ENCODE data around the gene PLK5. TPM values are rescaled to one million over a fixed set of nuclear protein-coding genes. Genes with fewer than 3 reads are reported as not detected.

The PLK5 gene
- total RNA-seq, 1 donor = not detected

- no peaks in the 10 kb centered on the region for H3K9me3 ChIP-seq (ENCODE audit: low read depth, low read length)
These were observed 56.5 kb downstream of the PLK5 start for GRCh38 chr19:1580382-1580781.

DNA sequence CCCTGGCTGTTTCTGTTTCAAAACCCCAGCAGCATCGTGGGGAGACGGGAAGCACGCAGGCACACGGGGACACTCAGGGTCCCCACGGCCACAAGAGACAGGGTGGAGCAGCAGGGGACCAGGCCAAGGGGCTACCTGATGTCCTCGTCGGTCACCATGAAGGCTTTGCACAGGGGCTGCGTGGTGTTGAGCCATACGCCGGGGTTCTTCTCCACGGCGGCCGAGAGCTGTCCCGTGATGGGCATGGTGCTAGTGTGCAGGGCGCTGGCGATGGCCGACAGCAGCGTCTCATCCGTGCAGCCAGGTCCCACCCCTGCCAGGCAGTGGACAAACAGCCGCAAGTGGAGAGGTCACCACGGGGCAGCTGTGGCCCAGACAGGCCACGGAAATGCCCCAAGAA, 57.1 kb downstream of the PLK5 start:
- Histone ChIP-seq H3K4me3 (ENCODE audit: low read length) (no peak overlapping the region), H3K4me1 (ENCODE audit: insufficient read depth, low read length) (no peaks in the 10 kb centered on the region), H3K27me3 (ENCODE audit: insufficient read depth, low read length) (no peaks in the 10 kb centered on the region), H3K9me3 (ENCODE audit: low read depth, low read length) (no peaks in the 10 kb centered on the region)

More at GRCh38 chr19:1580382-1580781, 56.5 kb downstream of the PLK5 start:
- Histone ChIP-seq H3K4me3 (ENCODE audit: low read length) (no peak overlapping the region), H3K27me3 (ENCODE audit: insufficient read depth, low read length) (no peaks in the 10 kb centered on the region), H3K4me1 (ENCODE audit: insufficient read depth, low read length) (no peaks in the 10 kb centered on the region)

GRCh38 chr19:1582201-1582600, 58.3 kb downstream of the PLK5 start:
- Histone ChIP-seq H3K9me3 (ENCODE audit: low read depth, low read length) (no peaks in the 10 kb centered on the region), H3K27me3 (ENCODE audit: insufficient read depth, low read length) (no peaks in the 10 kb centered on the region), H3K4me3 (ENCODE audit: low read length) (no peak overlapping the region), H3K4me1 (ENCODE audit: insufficient read depth, low read length) (no peaks in the 10 kb centered on the region)

DNA sequence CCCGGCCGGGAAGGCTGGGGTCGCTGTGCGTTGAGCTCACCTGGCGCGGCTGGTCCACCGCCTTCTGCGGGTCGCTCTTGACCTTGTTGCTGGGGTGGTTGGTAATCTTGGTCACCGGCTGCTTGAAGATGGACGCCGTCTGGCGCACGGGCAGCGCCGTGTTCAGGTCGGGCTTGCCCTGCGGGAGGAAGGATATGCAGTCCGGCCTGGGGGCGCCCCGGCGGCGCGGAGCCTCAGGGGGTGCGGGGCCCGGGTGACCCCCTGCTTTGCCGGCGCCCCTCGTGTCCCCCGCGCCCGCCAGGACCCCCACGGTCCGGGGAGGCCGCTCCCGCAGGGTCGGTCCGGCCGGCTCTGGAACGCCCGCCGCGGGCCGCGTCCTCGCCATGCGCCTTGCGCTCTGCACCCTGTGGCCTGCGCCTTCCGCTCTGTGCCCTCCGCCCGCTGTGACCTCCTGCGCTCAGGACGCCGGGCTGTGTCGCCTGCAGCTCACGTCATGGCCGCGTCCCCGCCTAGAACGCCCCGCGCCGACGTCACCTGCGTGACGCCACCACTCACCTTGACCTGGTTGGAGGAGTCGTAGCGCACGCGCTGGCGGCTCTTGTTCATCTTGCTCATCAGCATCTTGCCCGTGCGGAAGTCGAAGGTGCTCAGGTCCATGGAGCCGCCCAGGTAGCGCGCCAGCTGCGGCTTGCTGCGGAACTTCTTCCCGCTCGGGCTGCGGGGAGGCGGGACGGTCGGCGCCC, 60.8 kb downstream of the PLK5 start:
- Histone ChIP-seq H3K4me3 (ENCODE audit: low read length) (no peak overlapping the region), H3K27me3 (ENCODE audit: insufficient read depth, low read length) (no peaks in the 10 kb centered on the region), H3K4me1 (ENCODE audit: insufficient read depth, low read length) (no peaks in the 10 kb centered on the region), H3K9me3 (ENCODE audit: low read depth, low read length) (no peaks in the 10 kb centered on the region)

- no peaks in the 10 kb centered on the region for H3K9me3 ChIP-seq (ENCODE audit: low read depth, low read length)
- H3K4me3 ChIP-seq (ENCODE audit: low read length) = no peak overlapping the region
- H3K4me1 ChIP-seq (ENCODE audit: insufficient read depth, low read length) = peaks cover 4% of the 10 kb centered on the region
- H3K27me3 ChIP-seq (ENCODE audit: insufficient read depth, low read length) = no peaks in the 10 kb centered on the region
These were observed 61.3 kb downstream of the PLK5 start for GRCh38 chr19:1585243-1585580.

Other genes with a start within 250 kb of the PLK5 start
- 16.3 TPM for gene FAM174C, start 248.5 kb upstream of the PLK5 start, total RNA-seq
- gene EFNA2, start 238.2 kb upstream of the PLK5 start, total RNA-seq = not detected
- gene NDUFS7, start 140.2 kb upstream of the PLK5 start, total RNA-seq = 21.1 TPM
- 6.7 TPM for gene GAMT, start 122.5 kb upstream of the PLK5 start, total RNA-seq
- 63.0 TPM for gene DAZAP1, start 116.5 kb upstream of the PLK5 start, total RNA-seq
- 1,183 TPM for gene RPS15, start 85.7 kb upstream of the PLK5 start, total RNA-seq
- gene APC2, start 74.0 kb upstream of the PLK5 start, total RNA-seq = 0.10 TPM
- gene C19orf25, start 44.9 kb upstream of the PLK5 start, total RNA-seq = 11.4 TPM
- gene PCSK4, start 33.7 kb upstream of the PLK5 start, total RNA-seq = 1.2 TPM
- 2.1 TPM for gene REEP6, start 32.9 kb upstream of the PLK5 start, total RNA-seq
- 0.84 TPM for gene ADAMTSL5, start 11.1 kb upstream of the PLK5 start, total RNA-seq
- gene MEX3D, start 44.2 kb downstream of the PLK5 start, total RNA-seq = 2.1 TPM
- 25.1 TPM for gene MBD3, start 68.8 kb downstream of the PLK5 start, total RNA-seq
- gene UQCR11, start 81.4 kb downstream of the PLK5 start, total RNA-seq = 31.6 TPM
- gene TCF3, start 128.5 kb downstream of the PLK5 start, total RNA-seq = 37.4 TPM
- not detected for gene ONECUT3, start 229.4 kb downstream of the PLK5 start, total RNA-seq